ENCODE data around the gene NBPF1.

Gene NBPF1

DNA sequence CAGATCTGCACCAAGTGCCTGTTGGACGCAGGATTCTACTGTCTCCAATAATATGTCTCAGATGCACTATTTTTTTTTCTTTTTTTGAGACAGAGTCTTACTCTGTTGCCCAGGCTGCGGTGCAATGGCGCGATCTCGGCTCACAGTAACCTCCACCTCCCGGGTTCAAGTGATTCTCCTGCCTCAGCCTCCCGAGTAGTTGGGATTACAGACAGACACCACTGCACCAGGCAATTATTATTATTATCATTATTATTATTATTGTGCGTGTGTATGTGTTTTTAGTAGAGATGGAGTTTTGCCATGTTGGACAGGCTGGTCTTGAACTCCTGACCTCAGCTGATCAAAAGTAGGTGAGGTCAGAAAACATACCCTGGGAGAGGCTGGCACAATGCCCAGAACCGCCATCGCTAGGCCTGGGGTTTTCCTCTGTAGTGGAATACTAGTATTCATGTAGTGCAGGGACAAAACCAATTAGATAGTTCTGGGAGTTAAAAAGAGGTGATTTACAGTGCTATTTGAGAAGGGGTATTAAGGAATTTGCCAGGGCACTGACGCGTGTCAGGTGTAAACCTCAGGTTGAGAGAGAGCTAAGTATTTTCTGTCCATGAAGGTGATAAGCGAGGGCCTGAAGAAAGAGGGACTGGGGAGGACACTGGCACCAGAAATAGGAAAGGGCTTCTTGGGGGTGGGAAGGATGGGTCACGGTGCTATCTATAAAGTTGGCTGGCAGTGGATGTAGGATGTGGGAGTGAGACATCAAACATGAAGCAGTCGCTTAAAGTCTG, 100.5 kb downstream of the NBPF1 start:
- peak in 1 of 2 experiments; percentile 33 for DNase-seq (ENCODE audit: low read depth in 2 of 2)
